GM19372 (cell line): ENCODE data around the gene HMGB1.
A peak's percentile ranks its signal among the peaks of the same experiment; 100 is the strongest.
"Not testable (repeated sequence)": the region's sequence is repeated elsewhere in the genome, so short reads cannot be mapped to it uniquely, and the experiment has no call there.

Source experiments
- ATAC-seq: cut with Tn5 transposase; IDR thresholded peaks from one replicate; pipeline ENCODE4 v1.9.1; 2021; ENCODE audit warnings: mild to moderate bottlenecking, low read depth, moderate library complexity; ENCODE audit not compliant: unreplicated experiment

Gene HMGB1

DNA sequence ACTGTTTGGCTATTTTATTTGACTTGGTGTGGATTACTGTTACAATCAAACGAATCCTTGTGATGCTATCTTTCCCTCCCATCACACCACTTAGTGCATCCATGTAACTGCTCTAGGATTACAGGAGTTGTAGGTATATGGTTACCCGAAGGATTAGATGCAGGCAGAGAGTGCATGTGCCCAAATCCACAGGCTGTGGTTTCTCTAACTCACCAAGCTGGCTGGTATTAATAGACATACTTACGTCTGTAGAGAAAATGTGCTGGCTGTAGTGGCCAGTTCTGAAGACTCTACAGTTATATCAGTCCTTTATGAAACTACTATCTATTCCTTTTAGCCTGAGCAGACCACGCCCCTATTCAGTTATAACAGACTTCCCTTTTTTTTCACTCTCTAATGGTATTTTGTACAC lies 1.1 kb upstream of the HMGB1 start:
- ATAC-seq, result no peak

DNA sequence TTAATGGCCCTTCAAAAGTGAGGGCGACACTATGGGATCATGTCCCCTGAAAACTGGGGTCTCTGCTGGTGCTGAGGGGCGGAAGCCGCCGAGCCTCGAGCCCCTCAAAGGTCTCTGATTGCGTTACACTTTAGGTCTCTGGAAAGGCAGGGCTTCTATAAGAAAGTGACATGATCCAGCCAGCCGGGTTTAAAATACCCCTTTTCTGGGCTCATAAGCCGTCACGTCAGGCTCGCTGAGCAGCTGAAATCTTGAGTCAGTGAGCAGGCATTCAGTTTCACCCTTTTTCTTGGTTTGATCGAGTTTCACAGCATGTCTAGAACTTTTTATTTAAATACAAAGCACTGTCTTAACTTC lies 600 bp upstream of the HMGB1 start:
- no peak for ATAC-seq

DNA sequence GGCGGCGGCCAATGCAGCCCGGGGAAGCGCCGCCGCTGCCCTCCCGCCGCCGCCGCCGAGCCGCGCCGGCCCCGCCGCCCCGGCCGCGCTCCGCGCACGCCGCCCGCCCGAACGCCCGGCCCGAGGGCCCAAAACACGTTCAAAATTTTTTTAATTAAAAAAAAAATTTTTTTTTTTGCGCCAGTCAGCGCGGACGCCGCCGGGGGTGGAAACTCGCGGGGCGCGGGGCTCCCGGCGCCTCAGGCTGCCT lies 468 bp downstream of the HMGB1 start:
- ATAC-seq, result peak; percentile 2

DNA sequence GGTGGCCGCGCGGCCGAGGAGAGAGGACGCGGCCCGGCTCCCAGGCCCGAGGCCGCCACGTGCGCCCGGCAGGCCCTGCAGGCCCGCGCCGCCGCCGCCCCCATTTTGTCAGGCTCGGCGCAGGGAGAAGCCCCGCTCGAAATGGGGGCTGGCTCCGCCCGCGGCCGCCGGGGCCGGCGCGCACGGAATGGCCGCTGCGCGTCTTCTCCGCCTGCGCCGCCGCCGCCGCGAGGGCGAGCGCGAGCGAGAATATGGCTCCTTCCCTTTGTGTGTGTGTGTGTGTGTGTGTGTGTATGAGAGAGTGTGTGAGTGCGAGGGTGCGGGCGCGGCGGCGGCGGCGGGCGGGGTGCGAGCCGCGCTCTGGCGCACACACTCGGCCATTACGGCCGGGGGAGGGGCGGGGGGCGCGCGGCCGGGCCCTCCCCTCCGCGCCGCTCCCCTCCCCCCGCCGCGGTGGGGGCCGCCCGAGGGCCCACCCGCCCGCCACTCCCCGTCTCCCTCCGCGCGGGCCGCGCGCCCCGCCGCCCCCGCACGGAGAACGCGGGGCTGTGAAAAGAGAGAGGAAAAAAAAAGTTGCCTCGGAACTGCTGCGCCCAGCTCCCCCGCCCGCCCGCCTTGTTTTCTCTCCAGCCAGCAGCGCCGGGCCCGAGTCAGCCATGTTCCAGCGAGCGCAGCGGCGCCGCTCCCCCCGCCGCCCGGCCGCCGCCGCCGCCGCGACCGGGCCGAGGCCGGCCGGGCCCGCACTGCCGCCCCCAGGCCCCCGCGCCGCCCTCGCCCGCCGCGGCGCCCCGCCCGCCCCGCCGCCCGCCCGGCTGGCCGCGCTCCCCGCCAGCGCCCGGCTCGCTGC lies 1.0 kb downstream of the HMGB1 start:
- ATAC-seq, result peak; percentile 31

DNA sequence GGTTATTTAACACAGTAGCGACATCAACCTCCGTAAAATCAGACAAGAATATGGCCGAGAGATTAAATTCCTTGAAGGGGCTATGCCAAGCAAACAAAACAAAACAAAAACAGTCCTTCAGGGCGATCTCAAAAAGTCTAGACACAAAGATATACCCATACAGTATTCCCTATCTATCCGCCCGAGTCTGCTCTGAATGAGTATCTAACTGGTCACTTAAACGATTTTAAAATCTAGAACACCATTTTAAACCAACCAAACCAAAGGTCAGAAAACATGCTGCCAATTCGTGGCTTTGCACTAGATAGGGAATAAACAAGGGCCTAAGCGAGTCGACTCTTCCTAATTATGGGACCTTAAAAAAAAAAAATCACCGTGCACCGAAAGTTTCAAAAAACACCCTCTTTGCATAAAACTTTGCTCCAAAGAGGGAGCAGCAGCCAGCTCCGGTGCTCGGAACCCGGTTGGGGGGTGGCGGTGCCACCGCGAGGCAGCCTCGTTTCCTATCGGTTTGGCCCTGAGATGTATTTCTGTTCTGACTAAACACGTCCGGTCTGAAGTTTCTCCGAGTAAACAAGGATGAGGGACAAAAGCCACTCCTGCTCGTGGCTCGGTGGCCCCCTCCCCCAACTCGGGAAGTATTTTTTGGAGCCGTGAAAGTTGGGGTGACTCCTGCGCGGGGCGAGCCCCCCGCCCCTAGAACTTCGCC lies 1.8 kb downstream of the HMGB1 start:
- ATAC-seq, result peak; percentile 11

DNA sequence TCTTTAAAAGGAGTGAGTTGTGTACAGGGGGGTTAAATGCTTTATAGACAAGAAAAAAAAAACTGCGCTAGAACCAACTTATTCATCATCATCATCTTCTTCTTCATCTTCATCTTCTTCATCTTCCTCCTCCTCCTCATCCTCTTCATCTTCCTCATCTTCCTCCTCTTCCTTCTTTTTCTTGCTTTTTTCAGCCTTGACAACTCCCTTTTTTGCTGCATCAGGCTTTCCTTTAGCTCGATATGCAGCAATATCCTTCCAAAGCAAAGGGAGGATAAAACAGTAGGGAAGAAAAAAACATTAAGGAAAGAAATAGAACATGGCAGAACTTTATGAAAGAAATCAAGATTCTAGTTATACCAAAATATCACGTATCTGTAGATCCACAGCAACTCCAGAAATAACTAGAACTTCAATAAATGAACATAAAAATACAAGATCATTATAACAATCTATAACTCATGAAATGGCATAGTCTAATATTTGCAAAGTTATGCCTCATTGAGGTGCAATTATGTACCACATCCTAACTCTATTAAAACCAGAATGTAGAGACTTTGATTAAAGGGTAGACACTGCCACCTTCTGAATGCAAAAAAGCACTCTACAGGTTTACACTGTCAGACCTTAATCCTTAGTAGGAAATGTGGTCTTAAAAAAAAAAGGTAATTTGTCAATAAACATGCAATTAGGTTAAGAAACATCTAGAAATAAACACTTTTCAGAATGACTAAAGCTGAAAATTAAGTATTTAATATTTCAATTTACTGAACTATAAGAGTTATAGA lies 4.3 kb downstream of the HMGB1 start:
- ATAC-seq, result not testable (repeated sequence)

DNA sequence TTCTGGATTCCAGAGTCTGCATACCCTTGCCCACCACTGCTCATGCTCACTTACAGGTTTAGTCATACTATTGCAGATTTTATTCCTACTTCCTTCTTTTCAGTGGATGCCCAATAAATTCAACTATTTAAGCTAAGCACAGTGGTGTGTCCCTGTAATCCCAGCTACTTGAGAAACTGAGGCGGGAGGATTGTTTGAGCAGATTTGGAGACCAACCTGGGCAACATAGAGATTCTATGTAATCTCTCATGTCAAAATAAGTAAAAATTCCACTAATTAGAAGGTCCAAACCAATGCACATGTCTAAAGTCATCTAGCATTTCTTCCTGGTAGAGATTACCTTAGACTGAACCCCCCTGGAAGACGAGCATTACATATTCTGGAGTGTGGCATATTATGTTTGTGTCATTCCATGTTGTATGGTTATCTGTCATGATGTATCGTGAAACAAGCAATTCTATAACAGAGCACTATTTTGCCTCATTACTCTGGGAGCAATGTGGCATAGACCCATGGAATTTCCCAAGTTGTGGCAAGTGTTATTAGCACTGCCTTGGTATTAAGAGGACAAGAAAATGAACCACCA lies 8.3 kb downstream of the HMGB1 start:
- no peak for ATAC-seq

DNA sequence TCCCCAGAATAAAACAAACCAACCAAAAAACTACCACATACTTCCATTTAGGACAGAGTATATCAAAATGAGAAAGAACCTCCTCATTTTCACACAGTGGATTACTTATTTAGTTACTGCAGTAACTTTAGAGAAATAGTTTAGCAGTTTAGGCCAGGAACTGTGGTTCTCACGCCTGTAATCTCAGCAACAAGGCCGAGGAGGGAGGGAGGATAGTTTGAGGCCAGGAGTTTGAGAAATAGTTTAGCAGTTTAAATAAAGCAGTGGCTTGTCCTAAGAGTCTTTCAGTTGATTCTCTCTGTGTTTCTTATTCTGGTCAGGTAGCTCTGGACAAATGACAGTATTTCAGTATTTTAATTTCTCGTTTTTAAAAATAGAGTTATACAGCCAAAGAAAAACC lies 9.4 kb downstream of the HMGB1 start:
- ATAC-seq, result no peak

DNA sequence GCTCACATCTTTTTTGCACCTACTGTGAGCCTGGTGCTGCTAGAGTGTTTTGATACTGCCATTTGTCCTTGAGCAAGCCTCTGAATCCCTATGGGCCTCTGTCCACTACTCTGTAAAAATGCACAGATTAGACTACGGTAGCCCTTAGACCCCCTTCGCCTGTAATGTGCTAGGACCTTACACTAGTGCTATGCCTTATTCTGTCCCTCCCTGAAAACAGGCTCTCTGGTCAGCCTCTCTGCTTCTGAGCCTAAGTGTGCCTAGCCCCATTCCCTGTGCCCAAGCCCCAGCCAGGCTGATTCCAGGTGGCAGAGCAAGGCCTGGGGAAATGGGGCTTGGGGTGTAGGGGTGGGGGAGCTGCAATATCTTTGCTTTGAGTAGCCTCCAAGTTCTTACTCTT lies 10.7 kb downstream of the HMGB1 start:
- no peak for ATAC-seq

DNA sequence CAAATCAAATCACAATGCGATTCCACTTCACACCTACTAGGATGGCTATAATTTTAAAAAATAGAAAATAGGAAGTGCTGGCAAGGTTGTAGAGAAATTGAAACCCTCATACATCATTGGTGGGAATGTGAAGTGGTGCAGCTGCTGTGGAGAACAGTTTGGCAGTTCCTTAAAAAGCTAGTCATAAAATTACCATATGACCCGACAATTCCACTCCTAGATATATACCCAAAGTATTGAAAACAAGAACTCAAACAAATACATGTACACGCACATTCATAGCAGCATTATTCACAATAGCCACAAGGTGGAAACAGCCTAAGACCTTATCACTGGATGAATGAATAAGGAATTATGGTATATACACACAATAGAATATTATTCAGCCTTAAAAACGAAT lies 12.0 kb downstream of the HMGB1 start:
- no peak for ATAC-seq

DNA sequence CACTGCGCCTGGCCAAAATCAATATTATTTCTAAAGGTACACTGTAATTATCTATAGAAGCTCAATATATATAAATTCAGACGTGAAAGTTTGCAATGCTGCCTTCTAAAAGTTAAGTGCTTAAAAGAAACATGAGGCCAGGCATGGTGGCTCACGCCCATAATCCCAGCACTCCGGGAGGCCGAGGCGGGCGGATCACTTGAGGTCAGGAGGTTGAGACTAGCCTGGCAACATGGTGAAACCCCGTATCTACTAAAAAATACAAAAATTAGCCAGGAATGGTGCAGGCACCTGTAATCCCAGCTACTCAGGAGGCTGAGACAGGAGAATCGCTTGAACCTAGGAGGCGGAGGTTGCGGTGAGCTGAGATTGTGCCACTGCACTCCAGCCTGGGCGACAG lies 14.3 kb downstream of the HMGB1 start:
- ATAC-seq, result not testable (repeated sequence)

DNA sequence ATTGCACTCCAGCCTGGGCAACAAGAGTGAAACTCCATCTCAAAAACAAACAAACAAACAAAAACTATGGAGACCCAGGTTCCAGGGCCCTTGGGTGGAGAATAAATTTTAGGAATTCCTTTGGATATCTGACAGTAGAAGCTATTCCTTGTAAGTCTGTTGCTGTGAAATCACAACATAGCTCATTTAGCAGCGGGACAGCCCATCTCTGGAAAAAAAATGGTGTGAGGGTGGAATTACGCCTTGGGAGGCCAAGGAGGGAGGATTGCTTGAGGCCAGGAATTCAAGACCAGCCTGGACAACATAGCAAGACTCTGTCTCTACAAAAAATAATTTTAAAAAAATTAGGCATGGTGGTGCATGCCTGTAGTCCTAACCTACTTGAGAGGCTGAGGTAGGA lies 15.7 kb downstream of the HMGB1 start:
- no peak for ATAC-seq

DNA sequence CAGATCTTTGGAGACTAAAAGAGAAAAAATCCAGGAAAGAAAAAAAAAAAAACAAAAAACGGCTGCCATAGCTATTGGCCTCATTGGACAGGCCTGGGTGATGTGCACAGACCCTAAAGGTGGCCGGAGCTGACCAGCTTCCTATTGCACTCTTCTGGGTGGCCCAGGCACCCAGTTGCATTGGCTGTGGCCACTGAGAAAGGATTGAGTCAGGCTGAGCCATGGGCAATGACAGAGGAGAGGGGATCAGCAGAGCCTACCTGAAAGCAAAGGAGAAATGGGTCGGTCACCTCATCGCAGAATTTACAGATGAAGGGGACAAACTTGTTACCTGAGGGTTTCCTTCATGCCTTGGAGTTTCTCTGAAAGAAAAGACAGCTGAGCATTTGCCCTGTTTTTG lies 17.3 kb downstream of the HMGB1 start:
- ATAC-seq, result no peak

DNA sequence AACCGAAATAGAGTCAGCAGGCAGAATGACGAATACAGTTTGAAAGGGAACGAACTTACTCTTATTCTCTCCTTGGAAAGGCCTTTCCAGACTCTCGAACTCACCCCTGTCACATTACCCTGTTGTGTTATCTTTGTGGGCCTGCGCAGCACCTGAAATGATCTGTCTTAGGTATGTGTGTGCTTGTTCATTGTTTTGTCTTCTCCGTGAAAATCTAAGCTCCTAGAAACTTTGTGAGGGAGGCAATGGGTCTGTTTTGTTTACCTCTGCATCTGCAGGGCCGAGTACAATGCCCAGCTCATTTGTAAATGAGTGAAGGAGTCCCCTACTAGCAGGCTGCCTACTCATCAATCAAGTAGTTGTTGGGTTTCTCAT lies 19.6 kb downstream of the HMGB1 start:
- ATAC-seq, result no peak

DNA sequence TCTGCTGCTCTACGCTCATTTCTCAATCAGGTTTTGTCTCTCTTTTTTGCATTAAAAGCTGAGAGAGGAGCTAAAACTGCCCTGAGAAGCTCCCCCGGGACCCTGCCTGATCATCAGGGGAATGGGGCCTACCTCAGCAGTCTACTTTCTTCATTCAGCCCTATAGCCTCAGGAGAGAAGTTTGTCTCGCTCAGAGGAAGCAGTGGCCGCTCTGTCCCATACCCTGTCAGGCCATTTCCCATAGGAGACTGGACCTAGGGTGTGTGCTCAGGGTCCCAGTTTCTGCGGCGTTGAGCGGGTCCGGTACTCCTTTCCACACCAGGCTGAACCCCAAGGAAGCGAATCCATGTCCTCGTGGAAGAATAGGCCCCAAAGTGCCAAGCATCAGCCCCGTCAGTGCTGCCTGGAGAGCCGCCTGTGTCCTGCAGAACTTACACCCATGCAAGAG lies 21.8 kb downstream of the HMGB1 start:
- peak; percentile 35 for ATAC-seq

DNA sequence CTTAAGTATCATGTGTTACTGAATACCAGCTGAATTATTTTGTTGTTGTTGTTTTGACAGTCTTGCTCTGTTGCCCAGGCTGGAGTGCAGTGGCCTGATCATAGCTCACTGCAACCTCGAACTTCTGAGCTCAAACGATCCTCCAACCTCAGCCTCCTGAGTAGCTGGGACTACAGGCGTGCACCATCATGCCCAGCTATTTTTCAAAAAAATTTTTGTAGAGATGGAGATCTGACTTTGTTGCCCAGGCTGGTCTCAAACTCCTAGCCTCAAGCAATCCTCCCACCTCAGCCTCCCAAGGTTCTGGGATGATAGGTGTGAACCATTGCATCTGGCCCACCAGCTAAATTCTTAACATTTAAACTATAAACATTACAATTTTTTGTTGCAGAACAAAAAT lies 22.2 kb downstream of the HMGB1 start:
- ATAC-seq, result not testable (repeated sequence)

DNA sequence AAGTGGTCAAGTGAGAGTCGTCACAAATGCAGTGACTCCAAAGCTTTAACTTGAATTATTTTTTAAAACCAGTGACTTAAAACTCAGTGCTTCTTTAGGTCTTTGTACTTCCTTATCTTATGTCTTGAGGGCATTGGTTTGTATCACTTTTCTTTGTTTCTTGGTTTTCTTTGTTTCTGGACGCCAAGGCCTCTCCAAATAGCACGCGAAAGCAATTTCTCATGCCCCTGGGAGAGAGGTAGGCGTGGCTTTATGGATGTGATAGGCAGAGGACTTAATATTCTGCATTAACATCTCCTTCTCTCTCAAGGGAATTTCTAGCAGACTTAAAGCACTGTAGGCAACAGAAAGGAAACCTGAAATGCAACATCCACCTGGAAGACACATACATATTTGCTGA lies 22.8 kb downstream of the HMGB1 start:
- ATAC-seq, result no peak

DNA sequence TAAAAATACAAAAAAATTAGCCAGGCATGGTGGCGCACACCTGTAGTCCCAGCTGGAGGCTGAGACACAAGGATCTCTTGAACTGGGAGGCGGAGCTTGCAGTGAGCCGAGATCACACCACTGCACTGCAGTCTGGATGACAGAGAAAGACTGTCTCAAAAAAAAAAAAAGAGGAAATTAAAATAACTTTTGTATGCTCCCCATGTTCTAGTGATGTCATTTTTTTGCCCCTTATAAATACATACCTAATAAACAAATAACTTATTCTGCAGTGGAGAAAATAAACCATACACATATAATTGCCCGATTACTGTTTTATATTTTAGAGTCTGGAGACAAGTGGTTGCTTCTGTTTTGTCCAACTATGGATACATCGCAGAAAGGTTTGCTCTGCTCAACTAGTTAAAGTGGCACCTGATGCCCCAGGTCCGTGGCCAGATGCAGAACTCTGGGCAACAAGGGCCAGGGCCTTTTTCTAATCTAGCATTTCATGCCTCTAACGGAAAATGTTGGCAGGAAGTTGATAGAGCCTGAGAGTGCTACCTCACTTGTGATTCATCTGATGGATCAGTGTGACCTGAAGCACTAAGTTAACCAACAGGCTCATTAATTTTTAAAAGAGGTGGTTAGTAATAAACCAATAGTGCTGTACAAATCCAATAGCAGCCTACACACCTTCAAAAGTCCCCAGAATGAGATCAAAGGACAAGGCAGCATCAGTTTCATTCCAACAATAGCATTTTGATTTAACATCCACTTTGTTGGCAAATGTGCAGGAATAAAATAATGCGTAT lies 24.6 kb downstream of the HMGB1 start:
- no peak for ATAC-seq

DNA sequence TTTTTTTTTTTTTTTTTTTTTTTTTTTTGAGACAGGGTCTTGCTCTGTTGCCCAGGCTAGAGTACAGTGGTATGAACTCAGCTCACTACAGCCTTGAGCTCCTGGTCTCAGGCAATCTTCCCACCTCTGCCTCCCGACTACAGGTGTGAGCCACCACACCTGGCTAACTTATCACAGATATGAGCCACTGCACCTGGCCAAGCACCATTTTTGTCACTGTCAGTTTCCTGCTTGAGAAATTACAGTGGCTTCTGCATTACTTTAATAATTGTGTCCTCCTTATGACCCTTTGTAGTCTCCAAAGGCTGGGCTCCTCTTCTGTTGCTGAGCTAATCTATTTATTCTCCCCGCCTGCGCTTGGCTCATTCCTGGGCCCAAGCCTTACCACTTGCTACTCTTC lies 27.4 kb downstream of the HMGB1 start:
- ATAC-seq, result no peak

DNA sequence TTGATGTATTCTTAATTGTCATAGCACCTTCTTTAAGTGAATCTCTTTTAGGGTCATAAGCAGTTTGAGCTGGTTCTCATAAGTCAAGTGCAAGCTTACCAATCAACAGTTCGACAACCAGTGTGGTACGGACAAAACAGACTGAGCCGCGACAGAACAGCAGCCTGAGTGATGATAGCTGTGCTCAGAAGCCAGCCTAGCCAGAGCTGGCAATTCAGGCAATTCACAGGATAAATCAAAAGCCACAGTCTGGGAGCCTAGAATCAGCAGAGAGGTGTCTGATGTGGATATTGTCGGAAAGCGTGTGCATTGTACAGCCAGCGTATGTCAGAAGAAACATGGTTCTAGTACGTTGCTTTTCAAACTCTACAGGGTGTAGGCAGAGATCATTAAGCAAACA lies 28.6 kb downstream of the HMGB1 start:
- no peak for ATAC-seq
